Mammary epithelial cell (primary cell): ENCODE results near the gene TSPAN9.

ENCODE experiments used
- EZH2 ChIP-seq: IDR thresholded peaks from 2 replicates; pipeline ENCODE4 v1.6.1; 2012; ENCODE audit warnings: low read length, inconsistent platforms, borderline replicate concordance
- TF ChIP-seq, protein P1 (sequence below), 2 donors: IDR thresholded peaks in 1 of 2; conservative IDR thresholded peaks in 1 of 2; 2 replicates each; pipeline ENCODE4 v1.5.1; 2011 to 2012; ENCODE audit warnings: inconsistent platforms in 2 of 2, low read length in 2 of 2, mild to moderate bottlenecking in 2 of 2, control low read depth in 1 of 2, low read depth in 1 of 2; ENCODE audit not compliant: insufficient read depth in 1 of 2; ENCODE audit errors: extremely low read depth in 1 of 2

DNA sequence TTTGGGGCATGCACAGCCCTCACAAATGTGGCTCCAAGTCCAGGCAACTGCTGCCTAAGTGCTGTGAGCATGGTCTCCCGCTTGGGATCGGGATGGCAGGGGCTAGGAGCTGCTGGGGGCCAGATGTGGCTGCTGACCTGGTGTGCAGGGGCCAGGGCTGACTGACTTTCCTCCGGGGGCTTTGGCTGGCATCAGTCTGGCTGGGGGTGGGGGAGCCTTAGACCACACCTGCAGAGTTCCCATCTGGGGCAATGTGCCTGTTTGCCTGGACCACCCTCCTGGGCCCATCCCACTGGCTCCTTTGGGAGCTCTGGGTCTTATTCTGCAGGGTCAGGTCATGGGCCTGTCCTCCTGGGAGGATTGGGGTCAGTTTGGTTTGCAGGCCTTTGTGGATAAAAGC, 90.5 kb downstream of the TSPAN9 start:
- TF ChIP-seq, protein P1, sequence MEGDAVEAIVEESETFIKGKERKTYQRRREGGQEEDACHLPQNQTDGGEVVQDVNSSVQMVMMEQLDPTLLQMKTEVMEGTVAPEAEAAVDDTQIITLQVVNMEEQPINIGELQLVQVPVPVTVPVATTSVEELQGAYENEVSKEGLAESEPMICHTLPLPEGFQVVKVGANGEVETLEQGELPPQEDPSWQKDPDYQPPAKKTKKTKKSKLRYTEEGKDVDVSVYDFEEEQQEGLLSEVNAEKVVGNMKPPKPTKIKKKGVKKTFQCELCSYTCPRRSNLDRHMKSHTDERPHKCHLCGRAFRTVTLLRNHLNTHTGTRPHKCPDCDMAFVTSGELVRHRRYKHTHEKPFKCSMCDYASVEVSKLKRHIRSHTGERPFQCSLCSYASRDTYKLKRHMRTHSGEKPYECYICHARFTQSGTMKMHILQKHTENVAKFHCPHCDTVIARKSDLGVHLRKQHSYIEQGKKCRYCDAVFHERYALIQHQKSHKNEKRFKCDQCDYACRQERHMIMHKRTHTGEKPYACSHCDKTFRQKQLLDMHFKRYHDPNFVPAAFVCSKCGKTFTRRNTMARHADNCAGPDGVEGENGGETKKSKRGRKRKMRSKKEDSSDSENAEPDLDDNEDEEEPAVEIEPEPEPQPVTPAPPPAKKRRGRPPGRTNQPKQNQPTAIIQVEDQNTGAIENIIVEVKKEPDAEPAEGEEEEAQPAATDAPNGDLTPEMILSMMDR (conservative IDR thresholded peaks at IDR 0.05 in 1 of 2, IDR thresholded peaks at IDR 0.05 in 1 of 2; ENCODE audit: extremely low read depth in 1 of 2, insufficient read depth in 1 of 2, low read depth in 1 of 2, low read length in 2 of 2), result no peak
- TF ChIP-seq EZH2, result no peak
